Kidney capillary endothelial cell (primary cell): Measurements from ENCODE around the gene PRKN.

Experiments
- DNase-seq: peaks from one replicate; pipeline ENCODE4 v3.0.0-alpha.2; 2018; ENCODE audit warnings: low spot score

PRKN gene

DNA sequence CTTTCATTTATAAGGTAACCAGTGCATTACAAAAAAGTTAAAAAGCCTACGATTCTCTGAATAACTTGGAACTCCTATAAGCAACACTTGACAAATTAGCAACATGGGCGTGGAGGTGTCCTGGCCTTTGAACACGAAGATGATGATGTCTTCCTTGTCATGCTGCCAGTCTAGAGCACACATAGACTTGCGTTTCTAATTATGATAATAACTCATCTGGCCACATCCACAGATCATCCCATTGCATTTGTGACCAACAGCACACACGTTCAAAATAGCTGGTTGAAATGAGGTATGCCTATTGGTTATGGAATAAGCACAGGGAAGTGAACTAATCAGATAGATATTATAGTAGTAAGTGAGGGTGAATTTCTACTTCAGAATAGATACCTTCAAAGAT, 608.9 kb downstream of the PRKN start:
- no peak for DNase-seq

DNA sequence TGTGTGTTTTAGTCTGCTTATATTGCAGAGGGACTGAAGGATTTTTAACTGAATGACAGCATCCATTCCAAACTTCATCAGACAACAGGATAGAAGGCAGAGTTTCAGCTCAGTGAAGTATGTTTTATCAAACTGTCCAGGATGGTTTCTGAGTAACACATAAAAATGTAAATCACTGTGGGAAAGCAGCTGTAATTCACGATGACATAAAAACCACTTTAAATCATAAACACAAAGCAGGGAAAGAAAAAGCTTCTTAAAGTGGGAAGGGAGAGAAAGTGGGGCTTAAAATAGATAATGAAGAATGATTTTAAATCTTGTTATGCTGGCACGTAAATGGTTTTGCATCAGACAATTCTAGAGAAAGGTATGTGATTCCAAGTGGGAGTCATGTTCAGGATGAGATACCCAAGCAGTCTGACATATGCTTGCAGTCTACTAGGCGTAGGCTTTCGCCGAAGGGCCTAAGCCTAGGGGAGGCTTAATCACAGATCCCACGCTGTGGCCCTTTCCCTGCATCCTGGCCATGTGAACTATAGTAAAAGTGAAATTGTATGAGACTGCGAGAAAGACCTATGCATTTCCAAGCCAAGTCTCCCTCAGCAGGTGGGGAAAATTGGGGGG, 610.6 kb downstream of the PRKN start:
- DNase-seq = no peak

DNA sequence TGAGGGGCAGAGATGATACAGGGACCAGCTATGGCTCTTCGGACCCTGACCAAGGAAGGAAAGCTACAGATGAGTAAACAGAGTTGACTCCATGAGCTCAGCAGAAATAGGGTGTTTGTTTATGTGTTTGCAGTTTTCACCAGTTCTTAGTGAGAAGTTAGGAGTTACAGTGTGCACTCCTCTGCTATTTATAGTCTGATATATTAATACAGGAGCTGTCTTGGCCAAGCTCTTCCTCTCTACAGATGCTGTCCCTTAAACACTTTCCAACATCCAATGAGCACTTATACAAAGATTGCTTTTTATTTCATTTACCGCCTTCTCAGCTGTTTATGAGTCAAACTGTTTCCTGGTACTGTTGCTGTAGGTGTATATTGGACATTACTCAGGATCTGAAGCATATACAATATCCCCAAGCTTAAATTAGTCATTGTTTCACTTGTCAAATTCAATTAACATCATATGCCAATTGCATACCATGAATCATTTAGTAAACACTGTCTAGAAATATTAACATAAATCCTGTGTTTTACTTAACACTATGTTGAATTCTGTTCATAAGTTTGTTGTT, 618.0 kb downstream of the PRKN start:
- DNase-seq = peak; percentile 36

DNA sequence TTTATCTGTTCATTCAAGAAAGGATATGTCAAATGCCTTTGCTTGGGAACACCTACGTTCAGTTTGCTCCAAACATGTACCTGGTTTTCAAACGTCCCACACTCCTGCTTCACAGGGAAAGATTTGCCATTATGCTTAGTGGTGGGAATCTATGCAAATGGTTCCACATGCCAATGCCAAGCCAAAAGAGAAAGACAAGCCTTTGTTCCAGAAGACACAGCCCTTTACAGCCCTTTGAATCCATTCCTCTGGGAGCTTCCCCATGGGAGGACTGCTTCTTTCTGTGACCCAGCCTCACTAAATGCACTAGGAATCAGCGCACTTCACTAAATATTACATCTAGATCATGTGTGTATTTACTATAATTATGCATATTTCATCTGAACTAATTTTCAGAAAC, 619.5 kb downstream of the PRKN start:
- no peak for DNase-seq

DNA sequence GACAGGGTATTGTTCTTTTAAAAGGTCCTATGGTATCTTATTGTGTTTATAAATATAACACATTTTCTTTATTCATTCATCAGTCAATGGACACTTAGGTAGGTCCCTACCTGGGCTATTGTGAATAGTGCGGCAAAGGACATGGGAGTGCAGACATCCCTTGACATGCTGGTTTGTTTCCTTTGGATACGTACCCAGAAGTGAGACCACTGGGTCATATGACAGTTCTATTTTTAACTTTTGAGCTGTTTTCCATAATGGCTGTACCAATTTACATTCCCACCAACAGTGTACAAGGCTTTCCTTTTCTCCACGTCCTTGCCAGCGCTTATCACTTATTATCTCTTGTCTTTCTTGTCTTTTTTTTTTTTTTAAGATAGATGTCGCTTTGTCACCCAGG, 627.5 kb downstream of the PRKN start:
- no peak for DNase-seq

DNA sequence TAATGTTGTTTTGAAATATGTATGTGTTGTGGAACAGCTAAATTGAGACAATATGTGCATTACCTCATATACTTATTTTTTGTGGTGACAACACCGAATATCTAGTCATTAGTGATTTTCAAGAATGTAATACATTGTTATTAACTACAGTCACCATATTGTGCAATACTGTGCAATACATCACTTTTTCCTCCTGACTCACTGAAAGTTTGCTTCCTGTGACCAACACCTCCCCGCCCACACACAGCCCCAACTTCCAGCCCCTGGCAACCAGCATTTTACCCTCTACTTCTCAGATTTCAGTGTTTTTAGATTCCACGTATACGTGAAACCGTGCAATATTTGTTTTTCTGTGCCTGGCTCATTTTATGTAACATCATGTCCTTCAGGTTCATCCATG, 627.9 kb downstream of the PRKN start:
- DNase-seq = peak; percentile 65

DNA sequence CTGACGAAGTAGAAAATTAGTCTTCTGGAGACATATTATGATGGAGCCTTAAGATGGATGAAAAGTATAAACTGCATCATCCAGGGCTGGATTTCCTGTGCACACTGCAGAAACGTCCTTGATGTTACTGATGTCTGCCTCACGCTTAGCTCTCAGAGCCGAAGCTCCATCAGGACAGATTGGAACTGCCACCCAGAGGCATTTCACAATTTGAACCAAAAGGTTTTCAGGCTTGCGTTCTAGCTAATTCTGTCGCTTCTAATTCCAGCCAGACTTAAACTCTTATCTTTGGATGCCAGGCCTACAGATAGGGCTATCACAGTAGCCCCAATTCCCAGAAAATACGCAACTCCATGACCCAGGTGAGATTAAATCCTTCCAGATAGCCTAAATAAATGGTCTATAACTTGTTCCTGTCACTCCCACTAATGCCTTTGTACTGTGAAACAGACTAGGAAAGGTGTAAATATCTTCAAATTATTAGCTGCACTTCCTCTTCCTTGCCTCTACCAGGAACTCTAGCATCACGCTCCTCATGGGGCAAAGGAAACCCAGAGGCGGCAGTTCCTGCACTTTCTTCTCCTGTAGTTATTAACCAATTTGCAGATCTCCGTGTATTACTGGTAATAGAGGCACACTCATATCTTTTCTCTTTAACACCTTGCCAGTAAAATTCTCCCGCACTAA, 634.6 kb downstream of the PRKN start:
- DNase-seq = no peak

DNA sequence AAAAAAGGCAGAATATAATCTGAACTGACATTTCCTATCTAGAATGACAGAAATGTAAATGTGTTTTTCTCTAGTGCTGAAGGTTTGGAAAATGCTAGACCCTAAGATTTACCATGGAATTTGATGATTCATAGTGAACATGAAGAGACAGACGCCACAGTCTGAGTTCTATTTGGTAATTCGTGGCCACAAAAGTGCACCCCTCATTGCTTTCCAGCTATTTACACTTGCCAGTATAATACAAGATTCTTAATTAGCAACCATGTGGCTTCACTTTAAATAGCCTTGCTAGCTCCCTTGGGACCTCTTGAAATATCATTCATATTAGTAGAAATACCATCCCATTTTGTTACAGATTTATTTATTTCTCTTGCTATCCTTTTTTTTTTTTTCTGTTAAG, 636.8 kb downstream of the PRKN start:
- DNase-seq = no peak

DNA sequence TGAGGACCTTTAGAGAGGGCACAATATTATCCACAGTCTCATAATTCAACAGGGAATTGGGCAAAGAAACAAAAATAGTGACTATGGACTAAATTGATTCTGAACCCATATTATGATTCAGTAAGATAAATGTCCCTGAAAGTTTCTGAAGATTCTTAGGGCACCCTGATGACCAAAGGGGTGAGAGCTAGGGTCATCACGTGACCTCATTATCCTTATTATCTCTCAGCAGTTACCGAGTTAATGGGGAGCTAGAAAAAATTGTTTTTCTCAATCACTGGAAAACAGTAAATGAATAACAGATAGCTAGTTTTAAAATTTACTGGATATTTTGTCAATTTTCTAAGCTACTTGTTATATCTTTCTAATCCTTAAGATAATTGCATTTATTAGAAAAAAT, 639.5 kb downstream of the PRKN start:
- DNase-seq = no peak

DNA sequence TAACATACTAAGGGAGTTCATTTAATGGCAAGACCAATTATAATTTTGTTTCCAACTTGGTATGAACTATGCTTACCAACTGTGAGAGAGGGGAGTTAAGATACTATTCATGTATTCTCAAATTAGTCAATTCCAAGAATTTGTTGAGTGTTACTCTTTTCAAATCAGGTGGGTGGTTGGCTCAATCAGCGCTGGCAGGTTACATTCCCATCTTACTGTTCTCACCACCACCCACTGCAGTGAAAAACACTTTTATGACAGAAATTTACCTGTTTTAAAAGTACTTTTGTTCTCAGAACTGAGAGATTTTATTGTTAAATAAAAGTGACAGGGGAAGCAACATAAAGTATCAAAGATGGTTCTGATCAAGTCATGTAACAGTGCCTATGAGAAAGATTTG, 642.0 kb downstream of the PRKN start:
- no peak for DNase-seq

DNA sequence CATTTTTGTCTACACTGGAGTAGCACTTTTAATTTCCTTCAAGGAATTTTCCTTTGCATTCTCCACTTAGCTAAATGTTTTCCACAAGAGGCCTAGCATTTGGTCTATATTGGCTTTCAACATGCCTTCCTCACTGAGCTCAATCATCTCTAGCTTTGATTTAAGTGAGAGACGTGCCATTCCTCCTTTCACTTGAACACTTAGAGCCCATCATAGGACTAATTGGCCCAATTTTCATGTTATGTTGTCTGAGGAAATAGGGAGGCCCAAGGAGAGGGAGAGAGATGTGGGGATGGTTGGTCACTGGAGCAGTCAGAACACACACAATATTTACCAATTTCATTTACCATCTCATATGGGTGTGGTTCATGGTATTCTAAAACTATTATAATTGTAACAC, 645.0 kb downstream of the PRKN start:
- DNase-seq = no peak

DNA sequence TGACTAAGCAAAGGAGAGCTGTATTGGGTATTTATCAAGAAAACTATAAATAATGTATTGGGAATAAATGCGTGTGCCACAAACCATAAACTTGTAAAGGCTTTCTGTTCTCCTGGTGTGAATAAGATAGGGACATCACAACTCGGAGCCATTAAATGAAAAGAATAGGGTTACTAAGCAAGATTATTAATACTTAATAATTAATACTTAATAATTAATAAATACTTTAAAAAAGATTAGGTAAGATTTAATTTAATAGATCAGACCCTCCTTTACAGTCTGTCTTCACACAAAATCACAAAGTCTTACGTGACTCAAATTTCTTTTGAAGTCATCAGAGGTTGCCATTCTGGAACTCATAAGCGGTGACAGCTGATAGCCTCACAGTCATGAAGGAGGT, 648.9 kb downstream of the PRKN start:
- DNase-seq = no peak

DNA sequence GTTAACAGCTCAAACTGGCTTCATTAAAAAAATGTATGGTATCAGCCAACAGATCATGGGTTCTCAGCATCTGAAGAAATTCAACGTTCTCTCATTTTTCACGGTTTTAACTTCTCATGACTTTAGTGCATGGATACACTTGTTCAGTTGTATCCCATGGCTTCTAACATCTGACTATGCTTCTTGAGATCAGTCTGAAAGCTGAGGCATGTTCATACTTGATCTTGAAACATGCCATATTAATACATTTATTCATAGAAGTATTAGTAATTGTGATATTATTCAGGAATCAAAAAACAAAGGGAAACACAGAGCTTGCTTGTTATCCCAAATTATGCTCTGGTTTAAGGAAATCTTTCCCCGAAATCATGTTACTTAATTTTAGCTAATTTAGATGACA, 649.4 kb downstream of the PRKN start:
- no peak for DNase-seq

DNA sequence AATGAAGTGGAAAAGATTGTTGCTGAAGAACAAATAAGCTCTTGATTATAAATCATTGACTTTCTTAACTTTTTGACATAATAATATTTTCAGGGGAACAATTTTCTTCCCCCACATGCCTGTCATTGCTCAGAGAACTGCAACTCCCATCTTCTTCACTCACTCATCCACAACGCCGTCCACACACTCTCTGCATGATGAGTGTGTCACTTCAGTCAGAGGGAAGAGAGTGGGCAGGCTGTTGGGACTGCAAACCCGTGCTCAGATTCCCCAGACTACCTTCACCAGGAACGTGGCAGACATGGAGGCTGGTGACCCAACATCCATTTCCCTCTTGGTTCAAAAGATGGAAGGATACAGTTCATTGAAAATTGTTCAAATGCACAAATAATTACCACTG, 650.8 kb downstream of the PRKN start:
- DNase-seq = no peak

DNA sequence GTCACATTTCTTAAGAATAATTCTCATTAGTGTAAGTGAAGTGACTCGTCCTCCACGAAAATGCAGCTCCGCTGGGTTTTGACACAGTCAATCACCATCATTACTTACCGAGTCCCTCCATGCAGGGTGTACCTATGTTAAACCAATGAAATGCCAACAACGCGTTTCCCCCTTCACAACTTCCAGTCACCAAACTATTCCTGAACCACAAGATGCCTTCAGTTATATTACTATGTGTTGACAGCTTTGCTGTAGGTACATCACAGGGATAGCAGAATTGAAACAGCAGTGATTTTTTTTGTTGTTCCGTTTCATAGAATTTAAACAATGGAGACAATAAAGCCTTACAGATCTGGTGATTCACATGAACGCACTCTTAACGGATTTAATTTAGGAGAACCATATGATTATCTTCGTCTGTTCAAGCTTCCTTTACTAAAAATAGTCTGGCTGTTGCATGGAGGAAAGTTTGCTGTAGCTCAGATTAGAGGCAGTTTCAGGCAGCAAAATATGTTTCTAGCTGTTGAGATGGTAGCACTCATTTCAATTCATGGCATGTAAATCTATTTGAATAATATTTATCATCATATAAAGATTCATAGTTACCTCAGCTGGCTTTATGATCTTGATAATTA, 652.8 kb downstream of the PRKN start:
- DNase-seq = no peak

DNA sequence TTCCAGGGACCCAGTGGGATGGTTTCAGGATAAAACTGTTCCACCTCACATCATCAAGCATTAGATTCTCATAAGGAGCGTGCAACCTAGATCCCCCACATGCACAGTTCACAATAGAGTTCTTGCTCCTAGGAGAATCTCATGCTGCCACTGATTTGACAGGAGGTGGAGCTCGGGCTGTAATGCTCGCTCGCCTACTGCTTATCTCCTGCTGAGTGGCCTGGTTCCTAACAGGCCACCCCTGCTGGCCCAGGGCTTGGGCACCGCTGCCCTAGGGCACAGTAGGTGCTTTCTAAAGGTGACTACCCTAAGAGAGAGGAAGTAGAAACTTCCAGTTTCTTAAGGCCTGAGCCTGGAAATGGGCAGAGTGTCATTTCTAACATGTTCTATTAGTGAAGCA, 656.9 kb downstream of the PRKN start:
- DNase-seq = no peak

DNA sequence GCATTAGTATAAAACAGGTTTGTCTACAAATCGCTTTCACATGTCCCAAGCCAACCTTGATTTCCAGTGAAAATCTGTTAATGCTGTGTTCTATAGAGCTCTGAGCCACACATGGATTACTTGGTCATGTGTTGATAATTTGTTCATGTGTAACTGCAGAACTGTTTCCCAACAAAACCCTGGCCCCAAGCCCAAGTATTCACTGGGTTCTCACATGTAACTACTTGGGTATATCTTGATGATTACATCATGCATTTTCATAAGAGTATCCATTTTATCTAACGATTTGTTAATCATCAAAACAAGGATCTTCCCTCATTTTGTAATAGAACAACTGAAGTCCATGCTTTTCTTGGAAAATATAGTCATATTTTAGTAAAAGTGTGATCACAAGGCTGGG, 657.6 kb downstream of the PRKN start:
- no peak for DNase-seq

DNA sequence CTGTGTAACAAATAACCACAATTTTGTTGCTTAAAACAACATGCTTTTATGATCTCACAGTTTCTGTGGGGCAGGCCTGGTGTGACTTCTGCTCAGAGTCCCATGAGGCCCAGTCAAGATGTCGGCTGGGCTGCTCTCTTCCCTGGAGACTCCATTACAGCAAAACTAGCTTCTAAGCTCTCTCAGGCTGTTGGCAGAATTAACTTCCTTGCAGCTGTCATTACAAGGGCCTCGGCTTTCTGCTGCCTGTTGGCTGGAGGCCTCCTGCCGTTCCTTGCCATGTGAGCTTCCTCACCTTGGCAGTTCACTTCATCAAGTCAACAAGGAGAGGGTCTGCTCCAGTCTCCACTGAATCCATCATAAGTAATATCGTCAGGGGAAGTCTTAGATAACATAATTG, 659.2 kb downstream of the PRKN start:
- DNase-seq = no peak

DNA sequence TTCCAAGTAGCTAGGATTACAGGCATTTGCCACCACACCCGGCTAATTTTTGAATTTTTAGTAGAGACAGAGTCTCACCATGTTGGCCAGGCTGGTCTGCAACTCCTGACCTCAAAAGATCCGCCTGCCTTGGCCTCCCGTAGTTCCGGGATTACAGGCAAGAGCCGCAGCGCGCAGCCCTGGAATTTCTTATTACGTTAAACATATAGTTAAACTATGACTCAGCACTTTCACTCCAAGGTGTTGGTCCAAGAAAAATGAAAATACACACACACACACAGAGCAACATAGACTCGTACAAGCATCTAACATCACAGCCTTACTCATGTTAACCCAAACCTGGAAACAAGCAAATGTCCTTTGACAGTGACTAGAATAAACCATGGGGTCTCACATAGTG, 663.9 kb downstream of the PRKN start:
- no peak for DNase-seq

DNA sequence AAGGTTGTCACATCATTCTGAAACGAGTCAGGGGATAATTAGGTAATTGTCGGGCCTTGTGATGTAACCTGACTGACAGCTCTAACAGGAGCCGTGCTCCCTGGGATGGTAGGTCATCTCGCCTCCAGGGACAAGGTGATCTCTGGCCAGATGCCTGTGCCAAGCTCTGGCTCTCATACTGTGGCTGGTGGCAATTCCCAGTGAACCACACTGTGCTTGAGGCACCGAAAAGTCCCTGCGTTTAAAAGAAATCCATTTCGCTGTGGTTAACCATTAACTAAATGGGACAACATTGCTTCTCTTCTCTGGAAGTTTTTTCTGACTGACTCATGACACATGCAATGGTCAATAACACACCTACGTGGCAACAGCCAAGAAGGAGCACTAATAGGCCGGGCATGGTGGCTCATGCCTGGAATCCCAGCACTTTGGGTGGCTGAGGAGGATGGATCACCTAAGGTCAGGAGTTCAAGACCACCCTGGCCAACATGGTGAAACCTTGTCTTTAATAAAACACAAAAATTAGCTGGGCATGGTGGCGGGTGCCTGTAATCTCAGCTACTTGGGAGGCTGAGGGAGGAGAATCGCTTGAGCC, 669.2 kb downstream of the PRKN start:
- no peak for DNase-seq

DNA sequence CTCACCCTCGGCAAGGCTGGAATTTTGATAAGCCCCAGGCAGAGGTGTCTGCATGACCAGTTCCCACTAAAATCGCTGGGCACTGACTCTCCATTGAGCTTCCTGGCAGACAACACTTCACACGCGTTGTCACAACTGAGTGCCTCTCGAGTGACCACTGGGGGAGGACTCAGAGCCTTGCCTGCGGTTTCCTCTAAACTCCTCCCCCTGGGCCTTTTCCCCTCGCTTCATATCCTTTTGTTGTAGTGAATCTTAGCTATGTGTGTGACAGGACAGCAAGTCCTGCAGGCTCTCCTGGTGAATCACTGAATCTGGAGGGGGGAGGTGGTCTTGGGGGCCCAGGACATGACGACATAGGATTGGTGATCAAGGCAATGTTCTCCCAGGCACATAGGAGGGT, 670.8 kb downstream of the PRKN start:
- DNase-seq = no peak

DNA sequence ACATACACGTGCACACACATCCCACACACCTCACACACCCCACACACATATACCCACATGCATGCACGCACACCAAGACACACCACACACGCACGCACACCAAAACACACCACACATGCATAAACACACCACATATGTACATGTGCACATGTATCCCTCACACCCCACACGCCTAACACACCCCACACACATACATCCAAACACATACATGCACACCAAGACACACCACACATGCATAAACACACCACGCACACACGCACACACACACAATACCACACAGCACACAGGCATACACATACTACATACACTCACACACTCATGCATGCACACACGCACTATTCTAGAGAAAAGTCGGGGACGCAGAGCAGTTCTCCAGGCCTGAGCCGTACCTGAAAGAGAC, 671.5 kb downstream of the PRKN start:
- DNase-seq = no peak

DNA sequence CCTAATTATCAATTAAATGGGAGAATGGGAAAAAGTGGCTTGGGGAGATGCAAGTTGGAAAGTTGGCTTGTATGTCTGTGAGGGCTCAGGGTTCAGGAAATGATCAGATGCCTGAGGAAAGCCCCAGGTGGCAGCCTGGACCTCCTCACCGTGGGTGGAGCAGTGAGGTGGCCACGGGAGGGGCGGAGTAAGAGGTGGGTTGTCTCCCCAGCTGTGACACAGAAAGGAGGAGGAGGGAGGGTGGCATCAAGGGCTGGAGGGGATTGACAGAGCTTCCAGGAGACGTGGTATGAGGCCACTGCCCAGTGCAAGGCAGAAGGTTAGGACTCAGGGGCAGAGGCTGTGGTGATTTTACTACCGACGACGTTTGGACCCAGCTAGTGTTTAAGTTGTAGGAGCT, 672.2 kb downstream of the PRKN start:
- no peak for DNase-seq
